Mesendoderm (in vitro differentiated cells): ENCODE measurements around the gene OR2A5.

ENCODE experiments used
- DNase-seq: peaks from one replicate; pipeline ENCODE4 v3.0.0; 2013
- H2AK5ac ChIP-seq: 2 replicates; pipeline ENCODE4 v1.6.1; 2013; ENCODE audit warnings: low read length, inconsistent platforms
- H2BK120ac ChIP-seq: 2 replicates; pipeline ENCODE4 v1.6.1; 2013; ENCODE audit warnings: low read depth, mild to moderate bottlenecking, low read length, moderate library complexity, mixed read lengths
- H2BK15ac ChIP-seq: replicated peaks from 2 replicates; pipeline ENCODE4 v1.6.1; 2013; ENCODE audit warnings: low read depth, mild to moderate bottlenecking, moderate library complexity
- H2BK5ac ChIP-seq: 2 replicates; pipeline ENCODE4 v1.6.1; 2013; ENCODE audit warnings: low read length, inconsistent platforms
- H3K18ac ChIP-seq: 2 replicates; pipeline ENCODE4 v1.6.1; 2013; ENCODE audit warnings: mild to moderate bottlenecking, low read length, mixed read lengths
- H3K23ac ChIP-seq: one replicate; pipeline ENCODE4 v1.6.1; 2013; ENCODE audit warnings: low read length
- H3K27ac ChIP-seq: 2 replicates; pipeline ENCODE4 v1.5.1; 2013; ENCODE audit warnings: low read depth, mild to moderate bottlenecking, inconsistent platforms, low read length, moderate library complexity
- H3K27me3 ChIP-seq: 2 replicates; pipeline ENCODE4 v1.6.1; 2013; ENCODE audit warnings: low read length, control low read depth, mild to moderate bottlenecking, inconsistent platforms; ENCODE audit not compliant: insufficient read depth, poor library complexity
- H3K36me3 ChIP-seq: 2 replicates; pipeline ENCODE4 v1.6.1; 2013; ENCODE audit warnings: low read length, inconsistent platforms; ENCODE audit not compliant: control insufficient read depth, insufficient read depth
- H3K4ac ChIP-seq: one replicate; pipeline ENCODE4 v1.6.1; 2013; ENCODE audit warnings: low read depth, mild to moderate bottlenecking, low read length, moderate library complexity
- H3K4me1 ChIP-seq: 2 replicates; pipeline ENCODE4 v1.6.1; 2013; ENCODE audit warnings: low read depth, low read length, inconsistent platforms; ENCODE audit not compliant: control insufficient read depth
- H3K4me2 ChIP-seq: 2 replicates; pipeline ENCODE4 v1.6.1; 2013; ENCODE audit warnings: low read length
- H3K4me3 ChIP-seq: 2 replicates; pipeline ENCODE4 v1.5.1; 2013; ENCODE audit warnings: mild to moderate bottlenecking, low read length
- H3K56ac ChIP-seq: one replicate; pipeline ENCODE4 v1.6.1; 2013; ENCODE audit warnings: low read length
- H3K79me1 ChIP-seq: 2 replicates; pipeline ENCODE4 v1.6.1; 2013; ENCODE audit warnings: low read length, inconsistent platforms
- H3K79me2 ChIP-seq: 2 replicates; pipeline ENCODE4 v1.6.1; 2013; ENCODE audit warnings: mild to moderate bottlenecking, low read length; ENCODE audit not compliant: control insufficient read depth, insufficient read depth
- H3K9ac ChIP-seq: 2 replicates; pipeline ENCODE4 v1.6.1; 2013; ENCODE audit warnings: low read length, inconsistent platforms
- H4K5ac ChIP-seq: one replicate; pipeline ENCODE4 v1.6.1; 2013; ENCODE audit warnings: low read length
- H4K8ac ChIP-seq: one replicate; pipeline ENCODE4 v1.6.1; 2013; ENCODE audit warnings: low read depth, mild to moderate bottlenecking, control low read depth, low read length, moderate library complexity
- WGBS: extraction: QIAGEN DNeasy Blood & Tissue Kit; methylation state at CpG from one replicate; pipeline ENCODE4 v1.1.7; 2013; ENCODE audit warnings: low lambda C conversion rate, missing lambda C conversion rate; ENCODE audit not compliant: insufficient coverage; ENCODE audit errors: extremely low coverage; 5-methylcytosine and 5-hydroxymethylcytosine counted together

Gene OR2A5

GRCh38 chr7:144086730-144087129 is 38.0 kb downstream of the OR2A5 start:
- Histone ChIP-seq H3K23ac (no peak overlapping the region), H2BK15ac (no peak overlapping the region), H3K4me2 (no peak overlapping the region), H3K79me1 (no peaks in the 10 kb centered on the region), H3K56ac (no peak overlapping the region), H3K9ac (no peak overlapping the region), H3K79me2 (no peaks in the 10 kb centered on the region), H3K27ac (no peak overlapping the region), H3K27me3 (no peaks in the 10 kb centered on the region), H4K5ac (no peak overlapping the region), H3K4ac (no peak overlapping the region), H3K4me3 (no peak overlapping the region), H2AK5ac (no peak overlapping the region), H3K4me1 (no peaks in the 10 kb centered on the region), H2BK120ac (no peak overlapping the region), H3K18ac (no peak overlapping the region), H4K8ac (no peak overlapping the region), H2BK5ac (no peak overlapping the region), H3K36me3 (no peaks in the 10 kb centered on the region)
- no CpG with 5 or more reads among the region's 4 CpGs for WGBS
- DNase-seq, result no peak

GRCh38 chr7:144087230-144087629 is 38.5 kb downstream of the OR2A5 start:
- H2BK15ac ChIP-seq, result no peak overlapping the region
- H3K27me3 ChIP-seq, result no peaks in the 10 kb centered on the region
- no peaks in the 10 kb centered on the region for H3K79me1 ChIP-seq
- no peak overlapping the region for H3K9ac ChIP-seq
- H3K27ac ChIP-seq, result no peak overlapping the region
- H3K18ac ChIP-seq, result no peak overlapping the region
- H3K23ac ChIP-seq, result no peak overlapping the region
- H3K36me3 ChIP-seq, result no peaks in the 10 kb centered on the region
- H3K4me2 ChIP-seq, result no peak overlapping the region
- peak; percentile 26 for DNase-seq
- H3K4me3 ChIP-seq, result no peak overlapping the region
- H2BK120ac ChIP-seq, result no peak overlapping the region
- H3K56ac ChIP-seq, result no peak overlapping the region
- no peak overlapping the region for H4K8ac ChIP-seq
- no peak overlapping the region for H3K4ac ChIP-seq
- H3K4me1 ChIP-seq, result no peaks in the 10 kb centered on the region
- no peak overlapping the region for H2BK5ac ChIP-seq
- no peaks in the 10 kb centered on the region for H3K79me2 ChIP-seq
- no CpG with 5 or more reads among the region's 1 CpG for WGBS
- H2AK5ac ChIP-seq, result no peak overlapping the region
- H4K5ac ChIP-seq, result no peak overlapping the region

- Histone ChIP-seq H3K79me1 (no peaks in the 10 kb centered on the region), H3K23ac (no peak overlapping the region), H2BK120ac (no peak overlapping the region), H4K5ac (no peak overlapping the region), H3K4me2 (no peak overlapping the region), H3K56ac (no peak overlapping the region), H3K9ac (no peak overlapping the region), H2BK15ac (no peak overlapping the region), H3K27me3 (no peaks in the 10 kb centered on the region), H3K4ac (no peak overlapping the region), H4K8ac (no peak overlapping the region), H3K27ac (no peak overlapping the region), H2AK5ac (no peak overlapping the region), H3K4me3 (no peak overlapping the region), H3K79me2 (no peaks in the 10 kb centered on the region), H3K18ac (no peak overlapping the region), H2BK5ac (no peak overlapping the region), H3K4me1 (no peaks in the 10 kb centered on the region), H3K36me3 (no peaks in the 10 kb centered on the region)
- no CpG with 5 or more reads among the region's 3 CpGs for WGBS
- no peak for DNase-seq
Measured at GRCh38 chr7:144090667-144091066, 41.9 kb downstream of the OR2A5 start.

- no peak overlapping the region for H3K18ac ChIP-seq
- no peak overlapping the region for H2AK5ac ChIP-seq
- H2BK5ac ChIP-seq, result no peak overlapping the region
- no peak overlapping the region for H3K23ac ChIP-seq
- no peaks in the 10 kb centered on the region for H3K79me2 ChIP-seq
- no peaks in the 10 kb centered on the region for H3K4me1 ChIP-seq
- no peak overlapping the region for H2BK120ac ChIP-seq
- no peaks in the 10 kb centered on the region for H3K79me1 ChIP-seq
- H4K5ac ChIP-seq, result no peak overlapping the region
- H3K4ac ChIP-seq, result no peak overlapping the region
- no peak overlapping the region for H3K4me3 ChIP-seq
- H3K27me3 ChIP-seq, result no peaks in the 10 kb centered on the region
- DNase-seq, result no peak
- H3K27ac ChIP-seq, result no peak overlapping the region
- H3K9ac ChIP-seq, result no peak overlapping the region
- no peaks in the 10 kb centered on the region for H3K36me3 ChIP-seq
- H3K56ac ChIP-seq, result no peak overlapping the region
- H3K4me2 ChIP-seq, result no peak overlapping the region
- H4K8ac ChIP-seq, result no peak overlapping the region
- no peak overlapping the region for H2BK15ac ChIP-seq
Measured at GRCh38 chr7:144098776-144099175, 50.0 kb downstream of the OR2A5 start.

- Histone ChIP-seq H2AK5ac (no peak overlapping the region), H3K56ac (no peak overlapping the region), H4K5ac (no peak overlapping the region), H3K4me1 (no peaks in the 10 kb centered on the region), H3K18ac (no peak overlapping the region), H4K8ac (no peak overlapping the region), H3K27me3 (no peaks in the 10 kb centered on the region), H3K23ac (no peak overlapping the region), H3K9ac (no peak overlapping the region), H2BK120ac (no peak overlapping the region), H3K4me2 (no peak overlapping the region), H3K79me1 (no peaks in the 10 kb centered on the region), H2BK15ac (no peak overlapping the region), H3K4me3 (no peak overlapping the region), H3K27ac (no peak overlapping the region), H3K4ac (no peak overlapping the region), H2BK5ac (no peak overlapping the region), H3K79me2 (no peaks in the 10 kb centered on the region), H3K36me3 (no peaks in the 10 kb centered on the region)
- DNase-seq, result no peak
- no CpG with 5 or more reads among the region's 3 CpGs for WGBS
Measured at GRCh38 chr7:144100607-144101006, 51.9 kb downstream of the OR2A5 start.

GRCh38 chr7:144102041-144102440 is 53.3 kb downstream of the OR2A5 start:
- Histone ChIP-seq H3K56ac (no peak overlapping the region), H3K27me3 (no peaks in the 10 kb centered on the region), H4K8ac (no peak overlapping the region), H2AK5ac (no peak overlapping the region), H3K23ac (no peak overlapping the region), H3K4me3 (no peak overlapping the region), H3K79me1 (no peaks in the 10 kb centered on the region), H3K18ac (no peak overlapping the region), H2BK15ac (no peak overlapping the region), H2BK120ac (no peak overlapping the region), H4K5ac (no peak overlapping the region), H3K9ac (no peak overlapping the region), H3K4ac (no peak overlapping the region), H3K79me2 (no peaks in the 10 kb centered on the region), H2BK5ac (no peak overlapping the region), H3K36me3 (no peaks in the 10 kb centered on the region), H3K27ac (no peak overlapping the region), H3K4me1 (no peaks in the 10 kb centered on the region), H3K4me2 (no peak overlapping the region)
- peak; percentile 2 for DNase-seq
